GM21526 (cell line): ENCODE results near the gene MGAT4A.
A peak's percentile ranks its signal among the peaks of the same experiment; 100 is the strongest.

Experiments used
- ATAC-seq: cut with Tn5 transposase; IDR thresholded peaks from one replicate; pipeline ENCODE4 v1.9.1; 2021; ENCODE audit warnings: moderate library complexity; ENCODE audit not compliant: unreplicated experiment, low FRiP score

The MGAT4A gene

GRCh38 chr2:98731041-98731893 is at the start of gene MGAT4A:
MGAT4A (minus strand) TSS chr2:98731132; CDS start chr2:98726332, 4,800 bp downstream.
- ATAC-seq = peak; percentile 69

- ATAC-seq = no peak
Observed at GRCh38 chr2:98778741-98779483, 48.0 kb upstream of the MGAT4A start.

GRCh38 chr2:98778151-98778550 is 47.2 kb upstream of the MGAT4A start:
- no peak for ATAC-seq

- ATAC-seq = no peak
Observed at GRCh38 chr2:98777710-98778109, 46.8 kb upstream of the MGAT4A start.

- ATAC-seq = no peak
Observed at GRCh38 chr2:98777076-98777475, 46.1 kb upstream of the MGAT4A start.

- no peak for ATAC-seq
Observed at GRCh38 chr2:98776136-98776535, 45.2 kb upstream of the MGAT4A start.

- ATAC-seq = no peak
Observed at GRCh38 chr2:98775146-98775986, 44.4 kb upstream of the MGAT4A start.

- no peak for ATAC-seq
Observed at GRCh38 chr2:98773907-98774306, 43.0 kb upstream of the MGAT4A start.

GRCh38 chr2:98773169-98773568 is 42.2 kb upstream of the MGAT4A start:
- no peak for ATAC-seq

DNA sequence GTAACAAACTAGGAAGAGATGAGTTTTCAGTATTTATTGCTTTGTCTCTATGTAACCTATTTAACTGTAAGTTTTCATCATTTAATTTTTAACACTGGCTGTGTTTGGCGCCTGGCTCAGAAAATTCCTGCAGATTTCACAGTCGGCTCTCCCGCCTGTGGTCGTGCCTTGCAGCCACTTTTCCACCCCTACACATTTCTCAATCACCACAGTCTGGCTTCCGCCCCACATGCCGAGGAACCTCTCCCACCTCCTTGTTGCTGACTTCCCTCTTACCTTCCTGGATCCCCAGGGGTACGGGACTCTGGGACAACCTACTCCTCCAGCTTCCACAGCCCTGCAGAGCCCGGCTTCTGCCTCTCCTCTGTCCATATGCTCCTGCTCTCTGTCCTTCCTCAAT is 41.6 kb upstream of the MGAT4A start:
- no peak for ATAC-seq

DNA sequence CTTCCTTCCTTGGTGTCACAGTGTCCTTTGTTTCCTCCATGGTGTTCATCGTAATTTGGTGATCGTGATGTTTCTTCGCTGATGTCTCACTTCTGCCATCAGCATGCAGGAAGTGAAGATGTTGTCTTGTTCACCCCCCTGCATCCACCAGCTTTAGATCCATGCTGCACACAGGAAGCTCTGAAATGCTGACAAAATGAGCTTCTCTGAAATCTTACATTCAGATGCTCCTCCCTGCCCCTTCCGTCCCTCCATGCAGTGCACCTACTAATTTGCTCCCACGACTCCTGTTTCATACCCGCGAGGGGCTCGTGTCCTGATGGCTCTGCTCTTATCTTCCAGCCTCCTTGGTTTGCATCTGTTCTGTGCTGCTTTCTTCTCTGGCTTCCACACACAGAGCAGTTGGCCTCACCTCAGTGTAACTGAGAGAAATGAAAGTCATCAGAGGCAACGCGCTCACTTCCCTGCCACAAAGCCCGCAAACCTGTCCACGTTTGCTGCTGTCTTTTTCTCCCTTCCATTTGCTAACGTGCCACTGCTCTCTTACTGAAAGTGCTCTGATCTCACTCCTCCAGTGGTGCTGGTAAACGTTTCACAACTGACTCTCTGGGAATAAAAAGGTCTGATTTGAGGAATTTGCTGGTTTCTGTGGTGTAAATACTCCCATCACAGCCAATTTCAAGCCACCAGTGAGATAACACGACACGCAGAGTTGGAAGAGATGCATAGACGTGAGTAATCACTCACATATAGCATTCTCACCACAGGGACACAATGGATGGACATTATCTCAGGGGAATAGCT is 41.0 kb upstream of the MGAT4A start:
- no peak for ATAC-seq

GRCh38 chr2:98771264-98771663 is 40.3 kb upstream of the MGAT4A start:
- no peak for ATAC-seq

DNA sequence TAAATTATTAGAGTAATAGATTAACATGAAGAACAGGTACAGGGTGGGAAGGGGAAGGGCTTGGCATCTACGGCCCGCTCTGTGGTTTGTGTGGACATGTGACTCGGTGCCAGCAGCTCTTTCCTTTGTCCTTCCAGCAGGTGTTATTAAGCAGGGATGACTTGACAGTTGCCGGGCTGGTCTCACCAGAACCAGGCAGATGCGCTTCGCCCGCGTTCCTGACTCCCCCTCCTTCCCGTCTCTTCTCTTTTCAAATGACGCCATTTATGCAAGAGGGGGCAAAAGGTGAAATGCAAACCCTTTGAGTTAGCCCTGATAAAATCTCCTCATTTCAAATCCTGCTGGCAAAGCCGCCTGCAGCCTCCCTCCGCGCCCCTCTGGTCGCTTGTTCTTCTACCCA is 38.9 kb upstream of the MGAT4A start:
- no peak for ATAC-seq

- ATAC-seq = no peak
Observed at GRCh38 chr2:98769114-98769476, 38.2 kb upstream of the MGAT4A start.

DNA sequence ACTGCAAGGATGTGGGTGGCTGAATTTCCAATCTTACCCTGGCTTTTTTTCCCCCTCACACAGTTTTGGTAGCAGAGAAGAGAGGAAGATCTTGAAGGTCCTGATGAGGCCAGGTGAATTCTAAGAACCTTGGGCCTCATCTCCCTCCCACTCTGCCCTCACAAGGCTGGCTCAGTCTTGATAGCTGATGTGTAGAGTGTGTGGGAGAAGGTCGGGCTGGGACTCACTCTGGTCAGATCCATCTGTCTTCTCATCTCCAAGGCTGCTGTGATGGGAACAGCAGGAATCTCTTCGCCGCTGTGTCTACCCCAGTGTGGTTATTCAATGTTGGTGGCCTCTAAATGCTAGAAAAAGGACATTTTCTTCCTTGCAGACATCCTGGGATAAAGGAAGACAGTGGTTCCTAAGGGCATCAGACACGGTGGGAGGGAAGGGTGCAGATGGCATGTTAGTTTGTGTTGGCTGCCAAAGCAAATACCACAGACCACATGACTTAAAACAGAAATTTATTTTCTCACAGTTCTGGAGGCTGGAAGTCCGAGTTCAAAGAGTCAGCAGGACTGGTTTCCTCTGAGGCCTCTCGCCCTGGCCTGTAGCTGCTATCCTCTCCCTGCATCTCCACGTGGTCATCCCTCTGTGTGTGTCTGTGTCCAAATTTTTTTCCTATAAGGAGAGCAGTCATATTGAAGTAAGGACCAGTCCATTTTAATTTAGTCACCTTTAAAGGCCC is 37.6 kb upstream of the MGAT4A start:
- ATAC-seq = no peak

DNA sequence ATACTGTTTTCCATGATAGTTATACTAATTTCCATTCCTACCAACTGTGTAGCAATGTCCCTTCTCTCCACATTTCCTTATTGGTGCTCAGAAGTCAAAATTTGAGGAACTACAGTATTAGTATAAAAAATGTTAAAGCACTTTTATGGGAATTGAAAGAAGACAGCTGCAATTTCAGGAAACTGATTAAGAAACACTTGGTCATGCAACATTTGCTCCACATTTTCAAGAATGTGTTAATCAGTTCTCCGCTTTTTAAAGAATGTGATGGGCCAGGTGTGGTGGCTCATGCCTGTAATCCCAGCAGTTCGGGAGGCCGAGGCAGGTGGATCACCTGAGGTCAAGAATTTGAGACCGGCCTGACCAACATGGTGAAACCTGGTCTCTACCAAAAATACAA is 33.6 kb upstream of the MGAT4A start:
- no peak for ATAC-seq

DNA sequence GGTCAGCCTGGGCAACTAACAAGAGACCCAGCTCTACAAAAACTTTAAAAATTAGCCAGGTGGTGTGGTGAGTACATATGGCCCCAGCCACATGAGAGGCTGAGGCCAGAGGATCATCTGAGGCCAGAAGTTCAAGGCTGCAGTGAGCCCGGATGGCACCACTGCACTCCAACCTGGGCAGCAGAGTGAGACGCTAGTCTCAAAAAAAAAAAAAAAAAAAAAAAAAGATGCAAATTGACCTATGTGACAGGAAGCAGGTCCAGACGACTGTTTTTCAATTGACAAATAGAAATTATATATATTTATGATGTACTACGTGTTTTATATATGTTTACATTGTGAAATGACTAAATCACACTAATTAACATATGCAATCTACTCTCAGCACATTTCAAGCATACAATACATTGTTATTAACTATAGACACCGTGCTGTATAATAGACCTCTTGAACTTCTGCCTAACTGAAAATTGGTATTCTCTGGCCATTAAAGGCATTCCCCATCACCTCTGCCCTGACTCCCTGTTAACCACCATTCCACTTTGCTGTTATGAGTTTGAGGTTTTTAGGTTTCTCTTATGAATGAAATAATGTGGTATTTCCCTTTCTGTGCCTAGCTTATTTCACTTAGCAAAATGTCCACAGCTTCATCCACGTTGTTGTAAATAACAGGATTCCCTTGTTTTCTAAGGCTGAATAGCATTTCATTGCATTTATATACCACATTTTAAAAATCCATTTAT is 32.4 kb upstream of the MGAT4A start:
- no peak for ATAC-seq

GRCh38 chr2:98761909-98762308 is 31.0 kb upstream of the MGAT4A start:
- ATAC-seq = no peak

DNA sequence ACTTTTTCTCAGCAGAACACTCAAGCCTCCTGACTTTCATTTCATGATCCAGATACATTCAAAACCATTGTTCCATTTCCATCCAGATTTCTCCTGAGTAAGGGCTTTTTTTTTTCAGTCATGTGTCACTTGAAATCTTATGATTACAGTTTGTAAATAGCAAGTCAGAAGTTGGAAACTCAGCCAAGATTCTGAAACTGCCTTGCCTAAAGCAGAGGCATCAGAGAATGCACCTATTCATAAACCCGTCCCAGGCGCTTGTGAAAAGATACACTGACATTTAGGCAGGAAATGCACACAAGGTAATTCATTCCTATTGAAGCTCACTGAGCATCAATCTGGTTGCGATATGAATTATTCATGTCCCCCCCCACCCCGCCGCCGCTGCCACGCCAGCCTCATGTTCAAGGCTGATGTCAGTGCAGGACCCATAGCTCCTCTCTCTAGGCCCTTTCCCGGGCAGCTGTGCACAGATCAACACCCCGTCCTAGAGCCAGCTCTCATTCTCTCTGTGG is 30.4 kb upstream of the MGAT4A start:
- no peak for ATAC-seq
